HG03521 (cell line): ENCODE data around the gene ZNF45.
"Not testable (repeated sequence)": the region's sequence is repeated elsewhere in the genome, so short reads cannot be mapped to it uniquely, and the experiment has no call there.

Source experiments
- ATAC-seq: cut with Tn5 transposase; IDR thresholded peaks from one replicate; pipeline ENCODE4 v1.9.1; 2021; ENCODE audit warnings: mild to moderate bottlenecking, moderate library complexity; ENCODE audit not compliant: unreplicated experiment

ZNF45 gene

GRCh38 chr19:43934985-43935708 lies at the start of gene ZNF45:
Gene ZNF45, minus strand, starts transcription at chr19:43935282. Its CDS starts 13,097 bp downstream, at chr19:43922185.
- peak; percentile 88 for ATAC-seq

GRCh38 chr19:43984687-43985000 lies 49.6 kb upstream of the ZNF45 start:
- ATAC-seq: no peak

- peak; percentile 83 for ATAC-seq
These were observed 49.0 kb upstream of the ZNF45 start, which contains the start of gene ZNF155 for GRCh38 chr19:43983912-43984686. Gene ZNF155, plus strand, starts transcription at chr19:43984188. Its CDS starts 4,356 bp downstream, at chr19:43988544.

GRCh38 chr19:43983544-43983911 lies 48.4 kb upstream of the ZNF45 start:
- ATAC-seq: no peak

GRCh38 chr19:43976732-43977131 lies 41.6 kb upstream of the ZNF45 start:
- no peak for ATAC-seq

- ATAC-seq: no peak
These were observed 31.1 kb upstream of the ZNF45 start for GRCh38 chr19:43966079-43966694.

- ATAC-seq: no peak
These were observed 25.3 kb upstream of the ZNF45 start for GRCh38 chr19:43960411-43960810.

- no peak for ATAC-seq
These were observed 22.8 kb upstream of the ZNF45 start for GRCh38 chr19:43957891-43958290.

GRCh38 chr19:43956827-43957226 lies 21.7 kb upstream of the ZNF45 start:
- no peak for ATAC-seq

- peak; percentile 67 for ATAC-seq
These were observed 16.0 kb upstream of the ZNF45 start, which contains the start of gene ZNF221 for GRCh38 chr19:43950834-43951645. Gene ZNF221, plus strand, starts transcription at chr19:43951228. Its CDS starts 11,499 bp downstream, at chr19:43962727.

- not testable (repeated sequence) for ATAC-seq
These were observed 14.7 kb upstream of the ZNF45 start for GRCh38 chr19:43949803-43950202.

GRCh38 chr19:43947412-43947811 lies 12.3 kb upstream of the ZNF45 start:
- not testable (repeated sequence) for ATAC-seq

- ATAC-seq: no peak
These were observed 6.1 kb upstream of the ZNF45 start for GRCh38 chr19:43941209-43941608.

GRCh38 chr19:43940719-43941118 lies 5.6 kb upstream of the ZNF45 start:
- ATAC-seq: no peak

GRCh38 chr19:43939557-43940260 lies 4.6 kb upstream of the ZNF45 start:
- ATAC-seq: no peak

- no peak for ATAC-seq
These were observed 1.1 kb upstream of the ZNF45 start for GRCh38 chr19:43936188-43936587.

GRCh38 chr19:43934055-43934984 lies 762 bp downstream of the ZNF45 start:
- no peak for ATAC-seq

GRCh38 chr19:43928820-43929219 lies 6.3 kb downstream of the ZNF45 start:
- no peak for ATAC-seq

- no peak for ATAC-seq
These were observed 11.2 kb downstream of the ZNF45 start for GRCh38 chr19:43923875-43924274.
